OCI-LY3 (cell line): ENCODE results near the gene SLC35D3.
"Not testable (repeated sequence)": the region's sequence is repeated elsewhere in the genome, so short reads cannot be mapped to it uniquely, and the experiment has no call there.

Source experiments
- H2AFZ ChIP-seq: fragments of 200-600, 300-600 bp; shearing (Covaris generic); 2 replicates; pipeline ENCODE4 v1.6.0; 2014; ENCODE audit warnings: antibody characterized with exemption, low read depth, low read length
- H3K27ac ChIP-seq: fragments of 200-600, 300-600 bp; sonication (generic); 2 replicates; pipeline ENCODE4 v1.5.1; 2014; ENCODE audit warnings: mild to moderate bottlenecking, low read length, moderate library complexity, mixed read lengths
- H3K27me3 ChIP-seq: fragments of 200-600, 300-600 bp; sonication (generic); 2 replicates; pipeline ENCODE4 v1.6.1; 2014; ENCODE audit warnings: low read depth, low read length, mixed read lengths
- H3K36me3 ChIP-seq: fragments of 200-600, 300-600 bp; sonication (generic); replicated peaks from 2 replicates; pipeline ENCODE3; 2014; ENCODE audit warnings: low read depth, low read length, mixed read lengths
- H3K4me1 ChIP-seq: fragments of 300-600, 200-600 bp; sonication (generic); 2 replicates; pipeline ENCODE4 v1.6.1; 2014; ENCODE audit warnings: low read length, mixed read lengths
- H3K4me2 ChIP-seq: fragments of 200-600, 300-600 bp; sonication (generic); 2 replicates; pipeline ENCODE4 v1.6.1; 2014; ENCODE audit warnings: low read length, mixed read lengths
- H3K4me3 ChIP-seq: fragments of 300-600, 200-600 bp; sonication (generic); 2 replicates; pipeline ENCODE4 v1.5.1; 2014; ENCODE audit warnings: antibody characterized with exemption, mild to moderate bottlenecking, low read length, moderate library complexity
- H3K79me2 ChIP-seq: fragments of 300-600, 200-600 bp; shearing (Covaris generic); 2 replicates; pipeline ENCODE4 v1.6.1; 2014; ENCODE audit warnings: mild to moderate bottlenecking, low read length, mixed read lengths
- H3K9ac ChIP-seq: fragments of 300-600, 200-600 bp; shearing (Covaris generic); 2 replicates; pipeline ENCODE4 v1.6.0; 2014; ENCODE audit warnings: mild to moderate bottlenecking, low read length, moderate library complexity
- H3K9me3 ChIP-seq: fragments of 200-600, 300-600 bp; shearing (Covaris generic); 2 replicates; pipeline ENCODE4 v1.6.1; 2014; ENCODE audit warnings: low read length, mixed read lengths; ENCODE audit not compliant: insufficient read depth
- H4K20me1 ChIP-seq: fragments of 200-600, 300-600 bp; sonication (generic); 2 replicates; pipeline ENCODE4 v1.6.1; 2016; ENCODE audit warnings: low read length, mixed read lengths; ENCODE audit not compliant: insufficient read depth
- CTCF ChIP-seq: fragments of 200-600, 300-600 bp; sonication (generic); IDR thresholded peaks from 2 replicates; pipeline ENCODE4 v1.5.1; 2014; ENCODE audit warnings: antibody characterized with exemption, low read length, low read depth
- EZH2phosphoT487 ChIP-seq: fragments of 200-600 bp; shearing (Covaris generic); IDR thresholded peaks from 2 replicates; pipeline ENCODE4 v1.6.1; 2018; ENCODE audit warnings: antibody characterized with exemption, mixed run types, low read depth

SLC35D3 gene

DNA sequence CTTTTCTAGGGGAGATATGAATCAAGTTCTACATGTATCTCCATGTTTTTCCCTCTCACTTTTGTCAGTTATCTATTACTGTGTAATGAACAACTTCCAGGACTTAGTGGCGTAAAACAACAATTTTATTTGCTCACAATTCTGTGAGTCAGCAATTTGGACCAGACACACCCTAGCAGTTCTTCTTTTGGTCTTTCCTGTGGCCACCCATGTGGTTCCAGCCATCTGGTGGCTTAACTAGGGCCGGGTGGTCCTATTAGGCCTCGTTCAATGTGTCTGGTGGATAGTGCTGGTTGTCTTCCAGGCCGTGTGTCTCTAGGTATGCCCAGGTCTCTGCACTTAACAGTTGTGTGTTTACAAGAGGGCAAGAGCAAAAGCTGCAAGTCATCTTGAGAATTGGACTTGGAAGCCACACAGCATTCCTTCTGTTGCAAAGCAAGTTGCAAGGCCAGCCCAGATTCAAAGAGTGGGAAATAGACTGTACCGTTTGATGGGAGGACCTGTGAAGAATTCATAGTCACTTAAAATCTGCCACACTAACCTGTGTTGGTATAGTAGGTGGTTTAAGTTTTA lies 20.8 kb upstream of the SLC35D3 start:
- Histone ChIP-seq H3K9ac (no peak overlapping the region), H3K9me3 (no peaks in the 10 kb centered on the region), H2AFZ (no peak overlapping the region), H3K36me3 (no peaks in the 10 kb centered on the region), H3K4me3 (no peak overlapping the region), H4K20me1 (no peaks in the 10 kb centered on the region), H3K4me2 (no peak overlapping the region), H3K27ac (no peak overlapping the region), H3K27me3 (no peaks in the 10 kb centered on the region), H3K79me2 (no peaks in the 10 kb centered on the region), H3K4me1 (no peaks in the 10 kb centered on the region)
- TF ChIP-seq EZH2phosphoT487 (no peak), CTCF (no peak)

- not testable (repeated sequence) for H3K9ac ChIP-seq, H3K9me3 ChIP-seq, H3K36me3 ChIP-seq
Measured at GRCh38 chr6:136904477-136904876, 17.6 kb upstream of the SLC35D3 start.

DNA sequence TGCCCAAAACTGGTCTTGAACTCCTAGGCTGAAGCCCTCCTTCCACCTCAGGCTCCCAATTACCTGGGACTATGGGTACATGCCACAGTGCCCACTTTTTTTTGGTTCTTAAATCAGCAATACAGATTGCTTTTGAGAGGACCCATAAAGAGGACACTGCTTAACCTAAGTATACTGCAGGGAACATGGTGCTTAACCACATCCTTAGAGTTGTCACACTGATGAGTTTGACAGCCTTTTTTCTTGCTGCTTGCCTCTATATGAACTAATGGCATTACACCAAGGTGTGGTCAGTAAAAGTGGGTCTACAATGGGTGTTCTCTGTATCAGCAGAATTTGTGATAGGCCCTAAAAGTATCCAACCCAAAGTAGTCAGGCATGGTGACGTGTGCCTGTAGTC lies 7.2 kb upstream of the SLC35D3 start:
- Histone ChIP-seq H3K27ac (no peak overlapping the region), H3K9ac (no peak overlapping the region), H3K79me2 (no peaks in the 10 kb centered on the region), H2AFZ (no peak overlapping the region), H4K20me1 (no peaks in the 10 kb centered on the region), H3K4me3 (no peak overlapping the region), H3K27me3 (no peaks in the 10 kb centered on the region), H3K36me3 (no peaks in the 10 kb centered on the region), H3K4me2 (no peak overlapping the region), H3K4me1 (no peaks in the 10 kb centered on the region), H3K9me3 (no peaks in the 10 kb centered on the region)
- TF ChIP-seq EZH2phosphoT487 (no peak), CTCF (no peak)

More at GRCh38 chr6:136904477-136904876, 17.6 kb upstream of the SLC35D3 start:
- H3K4me1 ChIP-seq, H3K79me2 ChIP-seq, H4K20me1 ChIP-seq, H3K27ac ChIP-seq, H2AFZ ChIP-seq, H3K4me3 ChIP-seq, H3K27me3 ChIP-seq, H3K4me2 ChIP-seq: not testable (repeated sequence)

DNA sequence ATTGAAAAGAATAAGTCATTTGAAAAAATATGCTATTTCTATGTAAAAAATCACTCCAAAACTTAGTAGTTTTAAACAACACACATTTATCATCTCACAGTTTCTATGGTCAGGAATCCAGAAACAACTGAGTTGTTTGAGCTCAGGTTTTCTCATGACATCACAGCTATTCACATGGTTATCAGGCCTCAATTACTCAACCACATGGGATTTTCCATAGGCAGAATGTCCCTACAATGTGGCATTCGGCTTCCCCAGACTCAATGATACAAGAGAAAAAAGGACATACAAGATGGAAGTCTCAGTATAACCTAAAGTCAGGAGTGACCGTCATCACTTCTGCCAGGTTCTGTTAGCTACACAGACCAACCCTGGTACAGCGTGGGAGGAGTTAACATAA lies 3.4 kb upstream of the SLC35D3 start:
- Histone ChIP-seq H3K4me3 (no peak overlapping the region), H3K27me3 (no peaks in the 10 kb centered on the region), H3K9ac (no peak overlapping the region), H2AFZ (no peak overlapping the region), H3K36me3 (no peaks in the 10 kb centered on the region), H3K4me1 (no peaks in the 10 kb centered on the region), H3K27ac (no peak overlapping the region), H3K79me2 (no peaks in the 10 kb centered on the region), H3K4me2 (no peak overlapping the region), H3K9me3 (no peaks in the 10 kb centered on the region), H4K20me1 (no peaks in the 10 kb centered on the region)
- no peak for TF ChIP-seq CTCF
- no peak for TF ChIP-seq EZH2phosphoT487

DNA sequence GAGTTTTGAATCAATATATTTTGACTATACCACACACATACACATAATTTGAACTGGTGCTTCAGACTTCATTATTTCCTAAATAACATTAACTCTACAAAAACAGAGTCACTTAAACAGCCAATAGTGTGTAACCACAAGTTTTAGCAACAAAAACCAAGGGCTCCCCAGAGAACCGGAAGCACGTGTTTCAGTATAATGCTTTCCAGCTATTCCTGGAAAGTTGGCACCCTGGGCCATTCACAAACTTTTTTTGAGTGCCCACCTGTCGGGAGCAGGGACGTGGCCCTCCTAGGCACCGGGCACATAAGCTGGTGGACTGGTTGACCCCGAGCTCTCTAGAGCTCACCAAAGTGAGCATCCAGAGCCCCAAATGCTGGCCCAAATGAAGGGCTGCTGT lies 1.9 kb upstream of the SLC35D3 start:
- H3K27me3 ChIP-seq, result no peaks in the 10 kb centered on the region
- no peak overlapping the region for H2AFZ ChIP-seq
- no peaks in the 10 kb centered on the region for H3K9me3 ChIP-seq
- H3K9ac ChIP-seq, result no peak overlapping the region
- H4K20me1 ChIP-seq, result no peaks in the 10 kb centered on the region
- no peak for TF ChIP-seq EZH2phosphoT487
- TF ChIP-seq CTCF, result no peak
- no peaks in the 10 kb centered on the region for H3K4me1 ChIP-seq
- no peak overlapping the region for H3K4me2 ChIP-seq
- H3K36me3 ChIP-seq, result no peaks in the 10 kb centered on the region
- no peaks in the 10 kb centered on the region for H3K79me2 ChIP-seq
- no peak overlapping the region for H3K4me3 ChIP-seq
- H3K27ac ChIP-seq, result no peak overlapping the region
